Measurements from ENCODE around the gene KSR1.
"Not testable (repeated sequence)": the region's sequence is repeated elsewhere in the genome, so short reads cannot be mapped to it uniquely, and the experiment has no call there.

KSR1 gene

GRCh38 chr17:27429666-27430382 lies 26.4 kb upstream of the KSR1 start:
- DNase-seq (ENCODE audit: insufficient read length) (no peak), FAIRE-seq (no peak)
- TF ChIP-seq POLR2A (IDR thresholded peaks at IDR 0.05; ENCODE audit: low read depth, low read length) = no peak
- no peak for TF ChIP-seq POLR2AphosphoS5 (IDR thresholded peaks at IDR 0.05; ENCODE audit: low read depth, low read length)
- no peak for TF ChIP-seq TAF1 (IDR thresholded peaks at IDR 0.05; ENCODE audit: borderline replicate concordance, low read depth, low read length)

- FAIRE-seq (no peak), DNase-seq (ENCODE audit: insufficient read length) (no peak)
These were observed 25.8 kb upstream of the KSR1 start for GRCh38 chr17:27430383-27430840.

GRCh38 chr17:27430882-27431491 lies 25.3 kb upstream of the KSR1 start:
- FAIRE-seq = no peak
- no peak for DNase-seq (ENCODE audit: insufficient read length)
- no peak for TF ChIP-seq POLR2A (IDR thresholded peaks at IDR 0.05; ENCODE audit: low read depth, low read length)

More at GRCh38 chr17:27430383-27430840, 25.8 kb upstream of the KSR1 start:
- TF ChIP-seq POLR2AphosphoS5 (IDR thresholded peaks at IDR 0.05; ENCODE audit: low read depth, low read length) = no peak
- no peak for TF ChIP-seq TAF1 (IDR thresholded peaks at IDR 0.05; ENCODE audit: borderline replicate concordance, low read depth, low read length)
- no peak for TF ChIP-seq POLR2A (IDR thresholded peaks at IDR 0.05; ENCODE audit: low read depth, low read length)

GRCh38 chr17:27433521-27433920 lies 22.7 kb upstream of the KSR1 start:
- no peak for TF ChIP-seq POLR2AphosphoS5 (IDR thresholded peaks at IDR 0.05; ENCODE audit: low read depth, low read length)
- TF ChIP-seq POLR2A (IDR thresholded peaks at IDR 0.05; ENCODE audit: low read depth, low read length) = no peak
- no peak for TF ChIP-seq TAF1 (IDR thresholded peaks at IDR 0.05; ENCODE audit: borderline replicate concordance, low read depth, low read length)
- DNase-seq (ENCODE audit: insufficient read length) (no peak), FAIRE-seq (no peak)

GRCh38 chr17:27435431-27436070 lies 20.7 kb upstream of the KSR1 start:
- not testable (repeated sequence) for FAIRE-seq; DNase-seq (ENCODE audit: insufficient read length)

GRCh38 chr17:27438348-27438998 lies 17.8 kb upstream of the KSR1 start:
- DNase-seq (ENCODE audit: insufficient read length) (no peak), FAIRE-seq (no peak)
- no peak for TF ChIP-seq POLR2A (IDR thresholded peaks at IDR 0.05; ENCODE audit: low read depth, low read length)
- TF ChIP-seq TAF1 (IDR thresholded peaks at IDR 0.05; ENCODE audit: borderline replicate concordance, low read depth, low read length) = no peak
- TF ChIP-seq POLR2AphosphoS5 (IDR thresholded peaks at IDR 0.05; ENCODE audit: low read depth, low read length) = no peak

GRCh38 chr17:27439342-27439741 lies 16.9 kb upstream of the KSR1 start:
- TF ChIP-seq POLR2AphosphoS5 (IDR thresholded peaks at IDR 0.05; ENCODE audit: low read depth, low read length) (no peak), POLR2A (IDR thresholded peaks at IDR 0.05; ENCODE audit: low read depth, low read length) (no peak), TAF1 (IDR thresholded peaks at IDR 0.05; ENCODE audit: borderline replicate concordance, low read depth, low read length) (no peak)
- FAIRE-seq (no peak), DNase-seq (ENCODE audit: insufficient read length) (no peak)

- no peak for FAIRE-seq
- TF ChIP-seq TAF1 (IDR thresholded peaks at IDR 0.05; ENCODE audit: borderline replicate concordance, low read depth, low read length) = no peak
- no peak for DNase-seq (ENCODE audit: insufficient read length)
These were observed 13.5 kb upstream of the KSR1 start for GRCh38 chr17:27442702-27443101.

- DNase-seq (ENCODE audit: insufficient read length) (no peak), FAIRE-seq (no peak)
- TF ChIP-seq TAF1 (IDR thresholded peaks at IDR 0.05; ENCODE audit: borderline replicate concordance, low read depth, low read length) = no peak
- no peak for TF ChIP-seq POLR2A (IDR thresholded peaks at IDR 0.05; ENCODE audit: low read depth, low read length)
- TF ChIP-seq POLR2AphosphoS5 (IDR thresholded peaks at IDR 0.05; ENCODE audit: low read depth, low read length) = no peak
These were observed 12.8 kb upstream of the KSR1 start for GRCh38 chr17:27443491-27443890.

GRCh38 chr17:27445971-27446370 lies 10.3 kb upstream of the KSR1 start:
- TF ChIP-seq POLR2AphosphoS5 (IDR thresholded peaks at IDR 0.05; ENCODE audit: low read depth, low read length) (no peak), TAF1 (IDR thresholded peaks at IDR 0.05; ENCODE audit: borderline replicate concordance, low read depth, low read length) (no peak), POLR2A (IDR thresholded peaks at IDR 0.05; ENCODE audit: low read depth, low read length) (no peak)
- DNase-seq (ENCODE audit: insufficient read length) (no peak), FAIRE-seq (no peak)

- DNase-seq (ENCODE audit: insufficient read length) (no peak), FAIRE-seq (no peak)
- no peak for TF ChIP-seq POLR2A (IDR thresholded peaks at IDR 0.05; ENCODE audit: low read depth, low read length)
- TF ChIP-seq TAF1 (IDR thresholded peaks at IDR 0.05; ENCODE audit: borderline replicate concordance, low read depth, low read length) = no peak
- no peak for TF ChIP-seq POLR2AphosphoS5 (IDR thresholded peaks at IDR 0.05; ENCODE audit: low read depth, low read length)
These were observed 9.5 kb upstream of the KSR1 start for GRCh38 chr17:27446569-27447301.

GRCh38 chr17:27448534-27448933 lies 7.7 kb upstream of the KSR1 start:
- DNase-seq (ENCODE audit: insufficient read length); FAIRE-seq: not testable (repeated sequence)
